OCI-LY1 (cell line): ENCODE results near the gene MRPL53.
A peak's percentile ranks its signal among the peaks of the same experiment; 100 is the strongest.

Experiments
- H2AFZ ChIP-seq: fragments of 200-600 bp; sonication (generic), shearing (Covaris generic); 2 replicates; pipeline ENCODE4 v1.6.0; 2014; ENCODE audit warnings: antibody characterized with exemption, mild to moderate bottlenecking, low read length
- H3F3A ChIP-seq: fragments of 200-600 bp; sonication (generic), shearing (Covaris generic); 2 replicates; pipeline ENCODE4 v1.6.0; 2014; ENCODE audit warnings: mild to moderate bottlenecking, antibody characterized with exemption, low read length, moderate library complexity; ENCODE audit not compliant: insufficient read depth
- H3K27ac ChIP-seq: fragments of 200-600 bp; sonication (generic); 2 replicates; pipeline ENCODE4 v1.5.1; 2014; ENCODE audit warnings: low read length, mixed run types, mild to moderate bottlenecking, low read depth; ENCODE audit not compliant: poor library complexity, severe bottlenecking
- H3K27me3 ChIP-seq: fragments of 200-600 bp; sonication (generic); 2 replicates; pipeline ENCODE4 v1.6.0; 2014; ENCODE audit warnings: antibody characterized with exemption, mild to moderate bottlenecking, low read length, moderate library complexity; ENCODE audit not compliant: insufficient read depth
- H3K36me3 ChIP-seq: fragments of 200-600 bp; sonication (generic); 2 replicates; pipeline ENCODE4 v1.6.1; 2014; ENCODE audit warnings: mild to moderate bottlenecking, antibody characterized with exemption, low read length, moderate library complexity, mixed read lengths; ENCODE audit not compliant: insufficient read depth
- H3K4me1 ChIP-seq: fragments of 200-600 bp; sonication (generic); 2 replicates; pipeline ENCODE4 v1.5.1; 2014; ENCODE audit warnings: mild to moderate bottlenecking, low read length, moderate library complexity; ENCODE audit not compliant: insufficient read depth, severe bottlenecking
- H3K4me2 ChIP-seq: fragments of 200-600 bp; sonication (generic), shearing (Covaris generic); 2 replicates; pipeline ENCODE4 v1.6.1; 2014; ENCODE audit warnings: low read length
- H3K4me3 ChIP-seq: fragments of 200-600 bp; sonication (generic); 2 replicates; pipeline ENCODE4 v1.5.1; 2014; ENCODE audit warnings: low read length, low read depth, mild to moderate bottlenecking, mixed read lengths; ENCODE audit not compliant: poor library complexity, severe bottlenecking
- H3K79me2 ChIP-seq: fragments of 200-600 bp; shearing (Covaris generic); 2 replicates; pipeline ENCODE4 v1.6.1; 2016; ENCODE audit warnings: mixed run types, low read length, mixed read lengths; ENCODE audit not compliant: insufficient read depth
- H3K9ac ChIP-seq: fragments of 200-600 bp; sonication (generic), shearing (Covaris generic); 2 replicates; pipeline ENCODE4 v1.6.1; 2014; ENCODE audit warnings: mild to moderate bottlenecking, low read length, mixed read lengths
- H3K9me2 ChIP-seq: fragments of 200-600 bp; sonication (generic), shearing (Covaris generic); 2 replicates; pipeline ENCODE4 v1.6.1; 2014; ENCODE audit warnings: low read depth, mild to moderate bottlenecking, low read length, mixed read lengths
- H3K9me3 ChIP-seq: fragments of 200-600 bp; shearing (Covaris generic); 2 replicates; pipeline ENCODE4 v1.6.1; 2014; ENCODE audit warnings: low read length, mixed read lengths
- H4K20me1 ChIP-seq: fragments of 200-600 bp; sonication (generic), shearing (Covaris generic); 2 replicates; pipeline ENCODE4 v1.6.0; 2016; ENCODE audit warnings: mild to moderate bottlenecking, low read length; ENCODE audit not compliant: insufficient read depth
- CTCF ChIP-seq: fragments of 200-600 bp; sonication (generic), shearing (Covaris generic); IDR thresholded peaks from 2 replicates; pipeline ENCODE4 v1.5.1; 2017; ENCODE audit warnings: mild to moderate bottlenecking, antibody characterized with exemption, low read length, moderate library complexity, mixed read lengths
- EZH2 ChIP-seq: fragments of 200-600 bp; sonication (generic), shearing (Covaris generic); IDR thresholded peaks from 2 replicates; pipeline ENCODE4 v1.8.0; 2017; ENCODE audit warnings: borderline replicate concordance, mixed run types, mild to moderate bottlenecking, antibody characterized with exemption, low read length, moderate library complexity, mixed read lengths

Gene MRPL53

GRCh38 chr2:74515271-74515980 is 42.9 kb upstream of the MRPL53 start:
- TF ChIP-seq CTCF: no peak
- no peak for TF ChIP-seq EZH2
- Histone ChIP-seq H3K4me3 (peak overlapping the region; percentile 43), H3F3A (no peaks in the 10 kb centered on the region), H3K27me3 (peaks cover 7% of the 10 kb centered on the region; the same call in 1 of the 2 replicates), H3K27ac (no peak overlapping the region), H2AFZ (no peak overlapping the region), H3K79me2 (no peaks in the 10 kb centered on the region), H4K20me1 (no peaks in the 10 kb centered on the region), H3K36me3 (no peaks in the 10 kb centered on the region), H3K4me1 (peaks cover 10% of the 10 kb centered on the region), H3K9me3 (no peaks in the 10 kb centered on the region), H3K9ac (no peak overlapping the region; the same call in 1 of the 2 replicates), H3K4me2 (peak overlapping the region; percentile 54), H3K9me2 (no peaks in the 10 kb centered on the region)

GRCh38 chr2:74514368-74515270 is 42.1 kb upstream of the MRPL53 start, which contains the start of gene TLX2:
Gene TLX2, plus strand, starts transcription at chr2:74514450. Its CDS starts 357 bp downstream, at chr2:74514807.
- TF ChIP-seq CTCF: no peak
- Histone ChIP-seq H3K4me3 (peak within 1 kb of the TSS; percentile 43), H3K27ac (no peak within 1 kb of the TSS)

GRCh38 chr2:74513605-74514367 is 41.3 kb upstream of the MRPL53 start:
- H3K27ac ChIP-seq: no peak overlapping the region
- no peak overlapping the region for H3K4me3 ChIP-seq
- TF ChIP-seq EZH2 (no peak), CTCF (no peak)
- H3F3A ChIP-seq: no peaks in the 10 kb centered on the region
- no peaks in the 10 kb centered on the region for H3K9me2 ChIP-seq
- no peak overlapping the region for H2AFZ ChIP-seq
- no peak overlapping the region for H3K4me2 ChIP-seq
- H3K79me2 ChIP-seq: no peaks in the 10 kb centered on the region
- H3K27me3 ChIP-seq: peaks cover 7% of the 10 kb centered on the region; the same call in 1 of the 2 replicates
- H3K9me3 ChIP-seq: no peaks in the 10 kb centered on the region
- H3K36me3 ChIP-seq: no peaks in the 10 kb centered on the region
- H3K4me1 ChIP-seq: peaks cover 10% of the 10 kb centered on the region
- no peaks in the 10 kb centered on the region for H4K20me1 ChIP-seq
- H3K9ac ChIP-seq: no peak overlapping the region

More at GRCh38 chr2:74514368-74515270, 42.1 kb upstream of the MRPL53 start, which contains the start of gene TLX2:
- Histone ChIP-seq H3K36me3 (no peaks in the 10 kb centered on the region), H3K27me3 (peaks cover 7% of the 10 kb centered on the region; the same call in 1 of the 2 replicates), H3K9me3 (no peaks in the 10 kb centered on the region), H3K9ac (no peak within 1 kb of the TSS), H3K4me2 (peak within 1 kb of the TSS; percentile 11; the same call in 1 of the 2 replicates), H3K9me2 (no peaks in the 10 kb centered on the region), H3F3A (no peaks in the 10 kb centered on the region), H3K4me1 (peaks cover 10% of the 10 kb centered on the region), H4K20me1 (no peaks in the 10 kb centered on the region), H3K79me2 (no peaks in the 10 kb centered on the region), H2AFZ (no peak within 1 kb of the TSS)
